HCT116 (cell line): ENCODE results near the gene EMILIN2. TPM values are rescaled to one million over a fixed set of nuclear protein-coding genes. Genes with fewer than 3 reads are reported as not detected.

Source experiments
- ATAC-seq: fragments of 200-7000 bp; cut with Tn5 transposase; 2 replicates; pipeline ENCODE4 v1.9.1; 2020; ENCODE audit warnings: mild to moderate bottlenecking, moderate library complexity
- BruUV-seq: library from RNA; stranded (reverse); fragments of 400-500 nt; replicated peaks from 2 replicates; lab custom pipeline; 2021; lab: Mats Ljungman, UMichigan
- CTCF ChIA-PET: fragments of 300-600 bp; sonication (Branson Sonifier 250); formaldehyde crosslinking; loops from one replicate; lab custom pipeline; 2021; ENCODE audit warnings: antibody characterized with exemption; lab: Charles Lee
- POLR2A ChIA-PET: fragments of 300-600, 350-600 bp; sonication (Branson Sonifier 250); formaldehyde crosslinking; loops from one replicate; lab custom pipeline; 2021; ENCODE audit warnings: antibody characterized with exemption; lab: Charles Lee
- RAD21 ChIA-PET, 2 experiments: fragments of 300-600 bp; sonication (Branson Sonifier 250); formaldehyde crosslinking; loops; one replicate each; lab custom pipeline; 2023; ENCODE audit warnings: low total read pairs in 2 of 2; ENCODE audit not compliant: uncharacterized antibody in 2 of 2, unreplicated experiment in 2 of 2, low non-redundant PET in 1 of 2; lab: Charles Lee
- DNase-seq: peaks from one replicate; pipeline ENCODE4 v3.0.0-alpha.2; 2010; ENCODE audit warnings: low read depth, low spot score
- H2AFZ ChIP-seq: fragments of 200-600 bp; shearing (Covaris generic), sonication (generic); 2 replicates; pipeline ENCODE4 v1.6.1; 2017; ENCODE audit warnings: low read depth, mixed run types, mixed read lengths, antibody characterized with exemption, low read length; ENCODE audit not compliant: poor library complexity, severe bottlenecking
- H3K27ac ChIP-seq: 2 replicates; pipeline ENCODE4 v1.5.1; 2012; ENCODE audit warnings: low read depth, low read length
- H3K27me3 ChIP-seq: fragments of 200-600 bp; sonication (generic); 2 replicates; pipeline ENCODE4 v1.6.1; 2016; ENCODE audit warnings: mixed run types, low read length, mixed read lengths; ENCODE audit not compliant: insufficient read depth
- H3K36me3 ChIP-seq, 2 experiments: fragments of 200-500 bp in 1 of 2; fragments of 200-600 bp in 1 of 2; sonication (Bioruptor generic) in 1 of 2; sonication (generic) in 1 of 2; 2 replicates each; pipeline versions ENCODE4 v1.5.1 to v1.6.1; 2014 to 2016; ENCODE audit warnings: low read length in 2 of 2, inconsistent platforms in 1 of 2, mixed read lengths in 1 of 2, mixed run types in 1 of 2; ENCODE audit not compliant: insufficient read depth in 2 of 2, control insufficient read depth in 1 of 2
- H3K4me1 ChIP-seq, 2 experiments: fragments of 200-600 bp in 1 of 2; sonication (generic) in 1 of 2; 2 replicates each; pipeline versions ENCODE4 v1.5.1 to v1.6.1; 2012 to 2017; ENCODE audit warnings: low read length in 2 of 2, inconsistent platforms in 1 of 2, mild to moderate bottlenecking in 1 of 2, mixed read lengths in 1 of 2, mixed run types in 1 of 2, moderate library complexity in 1 of 2; ENCODE audit not compliant: insufficient read depth in 2 of 2, control insufficient read depth in 1 of 2
- H3K4me2 ChIP-seq: fragments of 200-600 bp; sonication (generic); 2 replicates; pipeline ENCODE4 v1.6.1; 2017; ENCODE audit warnings: mixed run types, low read length, mixed read lengths
- H3K4me3 ChIP-seq, 2 experiments: fragments of 200-600 bp in 1 of 2; sonication (generic) in 1 of 2; replicated peaks in 1 of 2; 2 replicates each; pipeline ENCODE4 v1.5.1; 2011 to 2016; ENCODE audit warnings: low read length in 2 of 2, control low read depth in 1 of 2, low read depth in 1 of 2, mild to moderate bottlenecking in 1 of 2, mixed read lengths in 1 of 2, mixed run types in 1 of 2
- H3K79me2 ChIP-seq: fragments of 200-600 bp; sonication (generic); 2 replicates; pipeline ENCODE4 v1.6.1; 2017; ENCODE audit warnings: mild to moderate bottlenecking, mixed run types, low read length, moderate library complexity, mixed read lengths; ENCODE audit not compliant: insufficient read depth
- H3K9ac ChIP-seq: fragments of 200-600 bp; sonication (generic); 2 replicates; pipeline ENCODE4 v1.6.1; 2016; ENCODE audit warnings: low read length, mixed read lengths
- H3K9me2 ChIP-seq: fragments of 200-600 bp; sonication (generic), shearing (Covaris generic); 2 replicates; pipeline ENCODE4 v1.6.1; 2017; ENCODE audit warnings: mixed run types, mild to moderate bottlenecking, moderate library complexity; ENCODE audit not compliant: insufficient read depth
- H3K9me3 ChIP-seq, 2 experiments: fragments of 200-500 bp in 1 of 2; fragments of 200-600 bp in 1 of 2; sonication (Bioruptor generic) in 1 of 2; sonication (generic) in 1 of 2; 2 replicates each; pipeline ENCODE4 v1.6.1; 2014 to 2017; ENCODE audit warnings: low read length in 2 of 2, mixed read lengths in 2 of 2, inconsistent platforms in 1 of 2, low read depth in 1 of 2, mild to moderate bottlenecking in 1 of 2, mixed run types in 1 of 2, moderate library complexity in 1 of 2; ENCODE audit not compliant: control insufficient read depth in 1 of 2, insufficient read depth in 1 of 2
- H4K20me1 ChIP-seq: fragments of 200-600 bp; sonication (generic), shearing (Covaris generic); 2 replicates; pipeline ENCODE4 v1.6.1; 2017; ENCODE audit warnings: mixed run types, mild to moderate bottlenecking, moderate library complexity; ENCODE audit not compliant: insufficient read depth
- CEBPB ChIP-seq: IDR thresholded peaks from 2 replicates; pipeline ENCODE4 v1.6.1; 2012; ENCODE audit warnings: low read depth
- EGR1 ChIP-seq: IDR thresholded peaks from 2 replicates; pipeline ENCODE4 v1.6.1; 2012; ENCODE audit warnings: low read depth
- EZH2phosphoT487 ChIP-seq: fragments of 200-600 bp; IDR thresholded peaks from 2 replicates; pipeline ENCODE4 v1.6.1; 2018; ENCODE audit warnings: antibody characterized with exemption, borderline replicate concordance
- JUND ChIP-seq: IDR thresholded peaks from 2 replicates; pipeline ENCODE4 v1.6.1; 2012
- POLR2A ChIP-seq: IDR thresholded peaks from 2 replicates; pipeline ENCODE4 v1.7.0; 2011; ENCODE audit warnings: borderline replicate concordance; ENCODE audit not compliant: insufficient read depth, insufficient read length; ENCODE audit errors: extremely low read depth
- POLR2AphosphoS5 ChIP-seq: IDR thresholded peaks from 2 replicates; pipeline ENCODE4 v1.6.1; 2011; ENCODE audit warnings: mild to moderate bottlenecking, low read depth, low read length, moderate library complexity
- SIN3A ChIP-seq: IDR thresholded peaks from 2 replicates; pipeline ENCODE4 v1.6.1; 2012; ENCODE audit warnings: low read depth
- SP1 ChIP-seq: IDR thresholded peaks from 2 replicates; pipeline ENCODE4 v1.6.1; 2012; ENCODE audit warnings: low read depth
- SRF ChIP-seq: IDR thresholded peaks from 2 replicates; pipeline ENCODE4 v1.6.1; 2012; ENCODE audit warnings: low read depth
- YY1 ChIP-seq: IDR thresholded peaks from 2 replicates; pipeline ENCODE4 v1.6.1; 2011; ENCODE audit warnings: low read length, low read depth, moderate library complexity, mild to moderate bottlenecking; ENCODE audit not compliant: insufficient replicate concordance; ENCODE audit errors: extremely low read depth
- intact Hi-C: fragments of 100-400 bp; cut with micrococcal nuclease; formaldehyde crosslinking; loops from 2 replicates; pipeline ENCODE4 v1.10.0; 2022
- total RNA-seq: library from RNA; stranded (reverse); gene quantifications from one replicate; pipeline ENCODE4 v1.2.1, GENCODE V29; 2021; ENCODE audit not compliant: unreplicated experiment
- TF ChIP-seq, protein P1 (sequence below): IDR thresholded peaks from 2 replicates; pipeline ENCODE4 v1.6.1; 2012; ENCODE audit warnings: low read depth
- TF ChIP-seq, protein P2 (sequence below): IDR thresholded peaks from 2 replicates; pipeline ENCODE4 v1.6.1; 2012
- TF ChIP-seq, protein P3 (sequence below): IDR thresholded peaks from 2 replicates; pipeline ENCODE4 v1.6.1; 2011; ENCODE audit warnings: mild to moderate bottlenecking, low read length, moderate library complexity; ENCODE audit not compliant: insufficient replicate concordance; ENCODE audit errors: extremely low read depth

EMILIN2 gene
- total RNA-seq, 1 experiment from 2014 or later: 23.4 TPM

DNA sequence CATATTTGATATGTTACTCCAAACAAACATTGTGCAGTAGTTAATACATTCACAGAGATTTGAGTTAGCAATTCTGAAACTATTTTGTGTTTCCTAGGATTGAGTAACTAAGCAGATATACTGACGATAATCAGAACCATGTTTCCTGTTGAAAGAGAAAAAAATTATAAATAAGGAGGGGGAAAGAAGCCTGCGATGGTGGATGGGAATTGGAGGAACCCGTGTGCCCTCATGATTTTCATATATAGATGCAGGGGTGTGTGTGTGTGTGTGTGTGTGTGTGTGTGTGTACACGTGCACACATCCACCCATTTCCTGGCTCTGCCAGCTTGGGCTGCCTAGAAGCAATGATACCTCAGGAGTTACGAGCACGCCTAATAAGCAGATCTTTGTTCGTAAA, 109.2 kb downstream of the EMILIN2 start:
- POLR2A ChIA-PET: no interaction called here
- Histone ChIP-seq H3K9ac (no peak overlapping the region), H3K36me3 (peaks cover 0 to 4% of the 10 kb centered on the region in 2 experiments; a peak in 1 of 4 replicates), H3K4me3 (no peak overlapping the region), H3K9me2 (no peaks in the 10 kb centered on the region), H4K20me1 (no peaks in the 10 kb centered on the region), H3K9me3 (no peaks in the 10 kb centered on the region), H3K27me3 (no peaks in the 10 kb centered on the region), H3K79me2 (no peaks in the 10 kb centered on the region), H2AFZ (no peak overlapping the region), H3K27ac (no peak overlapping the region), H3K4me1 (no peaks in the 10 kb centered on the region), H3K4me2 (no peak overlapping the region)
- CTCF ChIA-PET: interaction anchor here (2.3 kb wide), 1 partner anchor 9 kb away, joined by 12 read pairs; no protein-coding TSS in a partner anchor
- TF ChIP-seq SRF (no peak), EGR1 (no peak), JUND (no peak), POLR2A (no peak), SP1 (no peak), POLR2AphosphoS5 (no peak), SIN3A (no peak), CEBPB (no peak), YY1 (no peak), EZH2phosphoT487 (no peak)
- TF ChIP-seq, protein P1, sequence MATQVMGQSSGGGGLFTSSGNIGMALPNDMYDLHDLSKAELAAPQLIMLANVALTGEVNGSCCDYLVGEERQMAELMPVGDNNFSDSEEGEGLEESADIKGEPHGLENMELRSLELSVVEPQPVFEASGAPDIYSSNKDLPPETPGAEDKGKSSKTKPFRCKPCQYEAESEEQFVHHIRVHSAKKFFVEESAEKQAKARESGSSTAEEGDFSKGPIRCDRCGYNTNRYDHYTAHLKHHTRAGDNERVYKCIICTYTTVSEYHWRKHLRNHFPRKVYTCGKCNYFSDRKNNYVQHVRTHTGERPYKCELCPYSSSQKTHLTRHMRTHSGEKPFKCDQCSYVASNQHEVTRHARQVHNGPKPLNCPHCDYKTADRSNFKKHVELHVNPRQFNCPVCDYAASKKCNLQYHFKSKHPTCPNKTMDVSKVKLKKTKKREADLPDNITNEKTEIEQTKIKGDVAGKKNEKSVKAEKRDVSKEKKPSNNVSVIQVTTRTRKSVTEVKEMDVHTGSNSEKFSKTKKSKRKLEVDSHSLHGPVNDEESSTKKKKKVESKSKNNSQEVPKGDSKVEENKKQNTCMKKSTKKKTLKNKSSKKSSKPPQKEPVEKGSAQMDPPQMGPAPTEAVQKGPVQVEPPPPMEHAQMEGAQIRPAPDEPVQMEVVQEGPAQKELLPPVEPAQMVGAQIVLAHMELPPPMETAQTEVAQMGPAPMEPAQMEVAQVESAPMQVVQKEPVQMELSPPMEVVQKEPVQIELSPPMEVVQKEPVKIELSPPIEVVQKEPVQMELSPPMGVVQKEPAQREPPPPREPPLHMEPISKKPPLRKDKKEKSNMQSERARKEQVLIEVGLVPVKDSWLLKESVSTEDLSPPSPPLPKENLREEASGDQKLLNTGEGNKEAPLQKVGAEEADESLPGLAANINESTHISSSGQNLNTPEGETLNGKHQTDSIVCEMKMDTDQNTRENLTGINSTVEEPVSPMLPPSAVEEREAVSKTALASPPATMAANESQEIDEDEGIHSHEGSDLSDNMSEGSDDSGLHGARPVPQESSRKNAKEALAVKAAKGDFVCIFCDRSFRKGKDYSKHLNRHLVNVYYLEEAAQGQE: no peak
- TF ChIP-seq, protein P2, sequence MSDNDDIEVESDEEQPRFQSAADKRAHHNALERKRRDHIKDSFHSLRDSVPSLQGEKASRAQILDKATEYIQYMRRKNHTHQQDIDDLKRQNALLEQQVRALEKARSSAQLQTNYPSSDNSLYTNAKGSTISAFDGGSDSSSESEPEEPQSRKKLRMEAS: no peak
- TF ChIP-seq, protein P3, sequence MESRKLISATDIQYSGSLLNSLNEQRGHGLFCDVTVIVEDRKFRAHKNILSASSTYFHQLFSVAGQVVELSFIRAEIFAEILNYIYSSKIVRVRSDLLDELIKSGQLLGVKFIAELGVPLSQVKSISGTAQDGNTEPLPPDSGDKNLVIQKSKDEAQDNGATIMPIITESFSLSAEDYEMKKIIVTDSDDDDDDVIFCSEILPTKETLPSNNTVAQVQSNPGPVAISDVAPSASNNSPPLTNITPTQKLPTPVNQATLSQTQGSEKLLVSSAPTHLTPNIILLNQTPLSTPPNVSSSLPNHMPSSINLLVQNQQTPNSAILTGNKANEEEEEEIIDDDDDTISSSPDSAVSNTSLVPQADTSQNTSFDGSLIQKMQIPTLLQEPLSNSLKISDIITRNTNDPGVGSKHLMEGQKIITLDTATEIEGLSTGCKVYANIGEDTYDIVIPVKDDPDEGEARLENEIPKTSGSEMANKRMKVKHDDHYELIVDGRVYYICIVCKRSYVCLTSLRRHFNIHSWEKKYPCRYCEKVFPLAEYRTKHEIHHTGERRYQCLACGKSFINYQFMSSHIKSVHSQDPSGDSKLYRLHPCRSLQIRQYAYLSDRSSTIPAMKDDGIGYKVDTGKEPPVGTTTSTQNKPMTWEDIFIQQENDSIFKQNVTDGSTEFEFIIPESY: no peak
- no TSS peak for BruUV-seq
- RAD21 ChIA-PET: no interaction called here
- intact Hi-C loops: no loop called here
- ATAC-seq: no peak
- no peak for DNase-seq
